GM19099 (cell line): Measurements from ENCODE around the gene IFT88.

Experiments used
- POLR2A ChIP-seq: IDR thresholded peaks from 3 replicates; pipeline ENCODE4 v1.6.1; 2011; ENCODE audit warnings: low read depth; ENCODE audit not compliant: insufficient read length; ENCODE audit errors: extremely low read depth

The IFT88 gene

DNA sequence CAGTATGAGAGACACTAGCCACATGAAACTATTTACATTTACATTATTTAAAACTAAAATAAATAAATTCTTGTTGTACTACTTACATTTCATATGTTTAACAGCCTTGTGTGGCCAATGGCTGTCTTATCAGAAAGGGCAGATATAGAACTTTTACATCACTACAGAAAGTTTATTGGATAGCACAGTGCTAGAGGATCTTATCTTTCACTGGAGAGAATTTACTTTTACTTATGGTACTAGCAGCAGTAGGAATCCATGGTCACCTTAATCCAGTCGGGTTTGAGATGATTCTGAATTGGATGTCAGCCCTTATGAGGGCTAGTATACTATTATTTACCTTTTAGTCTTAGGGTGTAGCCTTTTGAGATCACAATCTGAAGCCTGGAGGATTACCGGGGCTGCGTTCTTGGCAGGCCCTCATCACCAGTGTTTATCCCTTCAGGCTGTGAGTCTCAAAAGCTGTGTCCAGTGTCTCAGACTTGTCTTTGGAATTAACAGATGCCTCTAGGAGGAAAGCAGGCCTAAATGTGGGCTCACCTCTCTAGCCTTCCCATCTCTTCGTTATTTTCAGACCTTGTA, 21.7 kb downstream of the IFT88 start:
- TF ChIP-seq POLR2A, result no peak

DNA sequence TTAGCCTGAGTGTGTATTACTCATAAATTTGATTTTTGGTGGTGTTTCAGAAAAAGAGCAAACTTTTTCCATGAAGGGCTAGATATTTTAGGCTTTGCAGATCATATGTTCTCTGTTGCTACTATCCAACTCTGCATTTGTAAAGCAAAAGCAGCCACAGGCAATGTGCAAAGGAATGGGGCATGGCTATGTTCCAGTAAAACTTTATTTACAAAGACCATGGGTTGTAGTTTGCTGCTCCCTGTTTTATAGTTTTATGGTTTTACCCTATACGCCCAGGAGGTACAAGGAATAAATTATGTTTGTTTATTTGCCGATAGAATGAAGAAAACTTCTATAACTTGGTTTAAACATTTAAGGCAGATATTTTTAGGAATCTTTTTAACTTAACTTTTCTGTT, 23.6 kb downstream of the IFT88 start:
- TF ChIP-seq POLR2A, result no peak

DNA sequence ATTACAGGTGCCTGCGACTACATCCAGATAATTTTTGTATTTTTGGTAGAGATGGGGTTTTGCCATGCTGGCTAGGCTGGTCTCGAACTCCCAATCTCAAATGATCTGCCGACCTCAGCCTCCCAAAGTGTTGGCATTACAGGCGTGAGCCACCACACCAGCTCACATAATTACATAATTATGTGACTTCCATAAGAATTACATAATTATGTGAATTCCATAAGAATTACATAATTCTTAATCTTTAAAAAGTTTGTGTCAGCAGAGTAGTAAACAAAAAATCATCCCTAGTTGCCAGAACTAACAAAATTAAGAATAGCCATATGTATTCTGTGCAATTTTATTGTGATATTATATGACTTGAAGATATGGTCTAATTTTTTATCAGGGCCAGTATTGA, 25.6 kb downstream of the IFT88 start:
- TF ChIP-seq POLR2A, result no peak

DNA sequence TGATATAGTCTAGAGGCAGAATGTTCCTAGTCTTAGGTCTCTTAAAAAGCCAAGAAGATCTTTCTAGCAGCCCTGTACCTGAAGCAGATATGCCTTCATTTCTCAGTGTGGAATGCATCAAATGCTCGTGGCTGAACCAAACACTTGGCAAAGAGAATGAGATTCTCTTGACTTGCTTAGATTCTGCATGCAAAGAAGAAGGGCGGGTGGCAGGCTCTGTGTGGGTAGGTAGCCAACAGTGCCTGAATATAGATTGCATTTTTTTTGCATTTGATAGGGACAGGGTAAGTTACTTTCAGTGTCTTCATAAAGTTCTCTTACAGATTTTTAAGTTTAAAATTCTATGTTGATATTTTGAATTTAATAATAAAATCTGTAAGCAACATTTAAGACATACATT, 27.3 kb downstream of the IFT88 start:
- no peak for TF ChIP-seq POLR2A

DNA sequence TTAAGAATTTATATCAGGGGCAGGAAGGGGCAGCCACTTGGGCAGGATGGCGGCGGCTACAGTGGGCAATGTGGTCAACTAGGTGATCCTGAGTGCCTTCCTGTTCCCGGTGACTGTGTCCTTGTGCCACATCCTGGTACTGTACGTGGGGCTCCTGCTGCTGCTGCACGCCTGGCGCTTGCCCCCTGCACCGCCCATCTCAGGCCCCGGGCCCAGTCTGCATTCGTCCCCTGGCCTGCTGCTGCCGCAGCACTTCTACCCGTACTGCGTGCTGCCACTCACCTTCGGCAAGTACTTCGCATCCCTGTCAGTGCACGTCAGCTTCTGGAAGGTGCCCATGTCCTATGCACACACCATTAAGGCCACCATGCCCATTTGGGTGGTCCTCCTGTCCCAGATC, 40.1 kb downstream of the IFT88 start:
- TF ChIP-seq POLR2A, result no peak

DNA sequence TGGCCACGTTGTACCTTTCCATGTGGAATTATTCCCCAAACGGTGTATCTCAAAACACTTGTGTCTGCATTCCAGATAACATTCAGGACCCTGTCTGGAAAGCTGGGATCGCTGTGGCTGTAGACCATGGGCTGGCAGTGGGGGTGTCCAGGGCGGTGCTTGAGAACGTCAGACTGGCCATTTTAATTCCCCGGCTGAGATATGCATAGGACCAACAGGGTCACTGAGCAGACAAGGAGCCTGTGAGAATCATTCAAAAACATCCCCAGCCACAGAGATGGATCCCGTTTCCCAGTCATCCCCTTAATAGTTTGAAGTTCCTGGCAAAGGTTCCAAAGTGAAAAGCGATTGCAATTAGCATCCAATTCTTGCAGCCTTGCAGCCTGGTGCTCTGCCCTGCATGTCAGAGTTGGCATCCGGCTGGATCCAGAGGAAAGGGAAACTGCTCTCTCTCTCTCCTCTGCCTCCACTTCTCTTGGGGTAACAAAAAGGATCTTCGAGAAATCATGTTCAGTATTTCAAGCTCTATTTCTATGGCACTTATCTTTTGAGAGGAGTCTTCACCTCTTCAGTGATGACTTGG, 41.6 kb downstream of the IFT88 start:
- TF ChIP-seq POLR2A, result no peak

DNA sequence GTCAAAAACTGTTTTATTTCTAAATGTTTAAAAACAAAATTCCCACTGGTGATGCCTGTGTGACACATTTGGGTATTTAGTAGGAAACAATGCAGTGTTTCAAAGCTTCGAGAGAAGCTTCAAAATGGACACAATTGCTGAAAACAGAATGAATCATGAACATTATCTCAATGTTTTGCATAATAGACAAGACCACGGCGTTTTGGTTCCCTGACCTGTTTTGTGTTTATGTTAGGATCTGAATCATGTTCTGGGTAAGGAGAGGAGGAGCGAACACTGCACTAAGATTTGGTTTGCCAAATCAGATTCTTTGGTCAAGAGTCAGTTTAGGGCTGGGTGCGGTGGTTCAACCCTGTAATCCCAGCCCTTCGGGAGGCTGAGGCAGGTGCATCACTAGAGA, 42.2 kb downstream of the IFT88 start:
- no peak for TF ChIP-seq POLR2A

DNA sequence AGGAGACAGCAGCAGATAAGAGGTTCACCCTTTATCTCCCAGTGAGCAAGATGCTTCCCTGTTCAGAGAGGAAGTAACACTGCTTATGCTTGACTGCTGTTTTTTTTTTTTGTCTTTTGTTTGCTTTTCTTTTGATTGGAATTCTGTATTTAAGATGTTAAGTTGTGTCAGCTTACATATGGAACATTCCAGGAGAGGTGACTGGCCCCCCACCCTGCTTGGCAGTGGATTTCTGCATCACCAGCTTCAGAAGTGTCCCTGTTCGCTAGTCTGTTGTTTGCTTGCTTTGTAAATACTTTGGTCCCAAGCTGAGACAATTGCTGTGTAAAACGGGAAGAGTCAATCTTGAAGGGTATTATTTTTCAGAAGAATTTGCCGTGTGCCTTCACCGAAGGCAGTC, 43.0 kb downstream of the IFT88 start:
- no peak for TF ChIP-seq POLR2A

DNA sequence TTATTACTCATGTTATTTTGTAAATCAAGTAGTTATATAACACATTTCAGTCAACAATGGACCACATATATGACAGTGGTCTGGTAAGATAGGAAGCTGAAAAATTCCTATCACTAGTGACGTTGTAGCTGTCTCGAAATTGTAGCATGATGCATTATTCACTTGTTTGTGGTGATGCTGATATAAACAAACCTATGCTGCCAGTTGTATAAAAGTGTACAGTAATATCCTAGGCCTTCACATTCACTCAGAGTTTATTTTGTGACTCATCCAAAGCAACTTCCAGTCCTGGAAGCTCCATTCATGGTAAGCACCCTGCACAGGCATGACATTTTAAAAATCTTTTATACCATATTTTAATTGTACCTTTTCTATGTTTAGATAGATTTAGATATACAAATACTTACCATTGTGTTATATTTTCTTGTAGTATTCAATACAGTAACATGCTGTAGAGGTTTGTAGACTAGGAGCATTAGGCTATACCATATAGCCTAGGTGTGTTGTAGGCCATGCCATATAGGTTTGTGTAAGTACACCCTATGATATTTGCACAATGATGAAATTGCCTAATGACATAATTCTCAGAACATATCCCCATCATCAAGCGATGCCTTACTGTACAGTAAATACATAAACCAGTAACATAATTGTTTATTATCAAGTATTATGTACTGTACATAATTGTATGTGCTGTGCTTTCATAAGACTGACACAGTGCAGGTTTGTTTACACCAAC, 49.3 kb downstream of the IFT88 start:
- no peak for TF ChIP-seq POLR2A

DNA sequence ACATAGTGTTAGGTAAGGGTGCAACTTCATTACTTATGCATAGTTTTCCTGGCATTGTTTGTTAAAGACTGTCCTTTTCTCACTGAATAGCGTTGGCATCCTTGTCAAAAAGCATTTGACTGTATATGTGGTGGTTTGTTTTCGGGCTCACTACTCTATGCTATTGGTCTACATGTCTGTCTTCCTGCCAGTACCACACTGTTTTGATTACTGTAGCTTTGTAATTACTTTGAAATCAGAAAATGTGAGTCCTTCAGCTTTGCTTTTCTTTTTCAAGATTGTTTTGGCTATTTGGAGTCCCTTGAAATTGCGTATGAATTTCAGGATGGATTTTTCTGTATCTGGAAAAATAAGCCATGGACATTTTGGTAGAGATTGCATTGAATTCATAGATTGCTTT, 56.0 kb downstream of the IFT88 start:
- no peak for TF ChIP-seq POLR2A

DNA sequence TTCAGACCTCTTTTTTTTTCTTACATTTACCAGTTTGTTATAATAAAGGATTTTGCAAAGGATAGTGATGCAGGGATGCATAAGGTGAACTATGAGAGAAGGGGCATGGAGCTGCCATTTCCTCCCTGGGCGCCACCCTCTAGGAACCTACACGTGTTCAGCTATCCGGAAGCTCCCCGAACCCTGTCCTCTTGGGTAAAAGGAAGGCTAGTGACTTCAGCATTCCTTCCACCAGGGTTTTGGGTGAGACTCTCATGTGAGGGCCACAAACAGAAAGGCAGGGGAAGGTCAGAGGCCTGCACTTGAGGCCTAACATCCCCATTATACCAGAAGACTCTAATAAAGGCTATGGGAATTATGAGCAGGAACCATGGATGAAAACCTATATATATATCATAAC, 57.3 kb downstream of the IFT88 start:
- TF ChIP-seq POLR2A, result no peak

DNA sequence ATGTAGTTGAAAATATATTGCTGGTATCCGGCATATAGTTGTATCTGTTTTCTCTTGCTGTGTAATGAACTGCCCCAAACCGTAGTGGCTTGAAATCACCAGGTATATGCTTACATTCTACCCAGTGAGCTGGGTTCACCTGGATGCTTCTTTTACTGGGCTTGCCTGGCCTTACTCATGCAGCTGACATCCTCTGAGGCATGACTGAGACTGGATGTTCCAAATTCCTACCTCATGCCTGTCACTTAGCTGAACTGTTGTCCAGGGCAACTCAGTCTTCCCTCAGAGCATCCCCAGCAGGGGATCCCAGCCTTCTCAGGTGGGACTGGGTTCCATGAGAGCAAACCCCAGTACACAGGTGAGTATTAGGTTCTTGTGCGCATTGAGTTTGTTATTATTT, 66.8 kb downstream of the IFT88 start:
- TF ChIP-seq POLR2A, result no peak

DNA sequence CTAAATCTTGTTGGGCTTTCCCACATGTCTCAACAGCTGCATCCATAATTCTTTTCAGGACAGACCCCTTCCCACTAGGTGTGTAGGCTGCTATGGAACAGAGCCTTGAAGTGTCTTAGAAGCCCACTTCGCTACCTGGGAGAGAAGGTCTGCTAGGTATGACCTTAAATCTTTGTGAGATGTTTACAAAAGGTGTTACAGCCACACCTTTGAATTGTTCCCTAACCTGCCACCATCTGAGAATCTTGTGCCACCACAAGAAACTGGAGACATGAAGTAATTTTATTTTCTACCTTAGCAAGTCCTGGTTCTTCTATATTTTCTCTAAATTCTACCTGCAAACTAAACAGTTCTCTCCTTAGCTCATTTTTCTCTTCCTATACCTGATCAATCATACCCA, 69.1 kb downstream of the IFT88 start:
- no peak for TF ChIP-seq POLR2A

DNA sequence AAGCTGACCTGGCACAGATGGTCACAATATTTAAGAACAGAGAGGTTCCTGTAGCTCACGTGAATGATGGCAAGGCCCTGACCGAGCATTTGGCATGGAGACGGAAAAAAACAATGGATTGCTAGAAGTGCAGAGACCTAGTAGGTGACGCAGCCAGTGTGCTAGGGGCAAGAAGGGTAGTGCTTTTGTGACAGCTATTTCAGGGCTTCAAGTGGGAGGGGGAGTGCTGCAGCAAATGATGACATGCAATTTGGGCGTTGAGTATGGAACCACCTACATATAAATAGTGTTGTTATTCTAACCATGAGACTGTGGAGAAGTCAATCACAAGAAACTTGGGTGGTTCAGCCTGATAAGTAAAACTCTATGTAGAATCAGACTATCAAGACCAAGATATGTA, 70.9 kb downstream of the IFT88 start:
- no peak for TF ChIP-seq POLR2A

DNA sequence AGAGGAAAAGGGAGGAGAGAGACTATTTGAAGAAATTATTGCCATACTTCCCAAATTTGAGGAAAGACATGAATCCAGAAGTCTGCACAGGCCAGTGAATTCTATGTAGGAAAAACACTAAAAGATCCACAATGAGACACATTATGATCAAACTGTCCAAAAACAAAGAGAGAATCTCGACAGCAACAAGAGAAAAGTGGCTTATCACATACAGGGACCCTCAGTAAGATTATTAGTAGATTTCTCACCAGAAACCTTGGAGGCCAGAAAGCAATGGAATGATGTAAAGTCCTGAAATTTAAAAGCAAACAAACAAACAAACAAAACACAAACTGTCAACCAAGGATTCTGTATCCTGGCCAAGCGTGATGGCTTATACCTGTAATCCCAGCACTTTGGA, 80.8 kb downstream of the IFT88 start:
- TF ChIP-seq POLR2A, result no peak

DNA sequence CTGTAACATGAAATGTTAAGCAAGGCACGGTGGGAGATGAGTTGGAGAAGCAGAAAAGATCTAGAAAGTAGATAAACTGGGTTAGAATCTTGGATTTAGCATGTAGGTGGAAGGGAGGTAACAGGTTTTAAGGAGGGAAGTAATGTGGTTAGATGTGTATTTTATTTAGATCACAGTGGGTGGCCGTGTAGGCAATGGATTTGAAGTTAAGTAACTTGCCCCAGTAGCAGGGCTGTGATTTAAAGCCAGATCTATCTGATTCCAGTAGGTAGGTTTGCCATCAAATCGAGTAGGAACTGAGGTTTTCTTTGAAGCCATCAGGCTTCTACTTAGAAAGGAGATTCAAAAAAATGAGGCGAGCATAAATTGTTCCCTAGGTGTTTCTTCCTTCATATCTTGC, 86.0 kb downstream of the IFT88 start:
- no peak for TF ChIP-seq POLR2A
